HL-60 (cell line): ENCODE measurements around the gene CELF1.

ENCODE experiments used
- CTCF ChIP-seq: IDR thresholded peaks from one replicate; pipeline ENCODE4 v1.5.1; 2011; ENCODE audit warnings: low read length, control low read depth, inconsistent platforms; ENCODE audit not compliant: insufficient read depth
- POLR2AphosphoS5 ChIP-seq: IDR thresholded peaks from 2 replicates; pipeline ENCODE4 v1.6.1; 2012; ENCODE audit warnings: low read depth
- SPI1 ChIP-seq: IDR thresholded peaks from 2 replicates; pipeline ENCODE4 v1.6.1; 2012; ENCODE audit warnings: low read depth, mild to moderate bottlenecking, borderline replicate concordance
- TF ChIP-seq, protein P1 (sequence below): IDR thresholded peaks from 2 replicates; pipeline ENCODE4 v1.6.1; 2012; ENCODE audit warnings: low read depth; ENCODE audit not compliant: insufficient replicate concordance

DNA sequence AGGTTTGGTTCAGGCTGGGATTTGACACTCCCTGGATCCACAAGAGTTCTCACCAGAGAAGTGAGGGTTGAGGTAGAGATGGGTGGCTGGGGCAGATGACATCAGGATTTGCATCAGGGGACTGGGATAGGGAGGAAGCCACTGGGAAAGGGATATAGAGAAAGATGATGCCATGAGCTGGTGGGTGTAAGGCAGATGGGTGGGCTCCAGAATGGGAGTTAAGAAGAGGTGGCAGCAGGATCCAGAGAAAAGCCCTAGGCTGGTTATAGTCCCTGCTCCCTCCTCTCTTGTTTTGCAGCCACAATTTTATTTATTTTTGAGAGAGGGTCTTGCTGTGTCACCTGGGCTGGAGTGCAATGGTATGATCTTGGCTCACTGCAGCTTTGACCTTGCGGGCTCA, 43.0 kb upstream of the CELF1 start:
- TF ChIP-seq CTCF (no peak), POLR2AphosphoS5 (no peak), SPI1 (no peak)
- TF ChIP-seq, protein P1, sequence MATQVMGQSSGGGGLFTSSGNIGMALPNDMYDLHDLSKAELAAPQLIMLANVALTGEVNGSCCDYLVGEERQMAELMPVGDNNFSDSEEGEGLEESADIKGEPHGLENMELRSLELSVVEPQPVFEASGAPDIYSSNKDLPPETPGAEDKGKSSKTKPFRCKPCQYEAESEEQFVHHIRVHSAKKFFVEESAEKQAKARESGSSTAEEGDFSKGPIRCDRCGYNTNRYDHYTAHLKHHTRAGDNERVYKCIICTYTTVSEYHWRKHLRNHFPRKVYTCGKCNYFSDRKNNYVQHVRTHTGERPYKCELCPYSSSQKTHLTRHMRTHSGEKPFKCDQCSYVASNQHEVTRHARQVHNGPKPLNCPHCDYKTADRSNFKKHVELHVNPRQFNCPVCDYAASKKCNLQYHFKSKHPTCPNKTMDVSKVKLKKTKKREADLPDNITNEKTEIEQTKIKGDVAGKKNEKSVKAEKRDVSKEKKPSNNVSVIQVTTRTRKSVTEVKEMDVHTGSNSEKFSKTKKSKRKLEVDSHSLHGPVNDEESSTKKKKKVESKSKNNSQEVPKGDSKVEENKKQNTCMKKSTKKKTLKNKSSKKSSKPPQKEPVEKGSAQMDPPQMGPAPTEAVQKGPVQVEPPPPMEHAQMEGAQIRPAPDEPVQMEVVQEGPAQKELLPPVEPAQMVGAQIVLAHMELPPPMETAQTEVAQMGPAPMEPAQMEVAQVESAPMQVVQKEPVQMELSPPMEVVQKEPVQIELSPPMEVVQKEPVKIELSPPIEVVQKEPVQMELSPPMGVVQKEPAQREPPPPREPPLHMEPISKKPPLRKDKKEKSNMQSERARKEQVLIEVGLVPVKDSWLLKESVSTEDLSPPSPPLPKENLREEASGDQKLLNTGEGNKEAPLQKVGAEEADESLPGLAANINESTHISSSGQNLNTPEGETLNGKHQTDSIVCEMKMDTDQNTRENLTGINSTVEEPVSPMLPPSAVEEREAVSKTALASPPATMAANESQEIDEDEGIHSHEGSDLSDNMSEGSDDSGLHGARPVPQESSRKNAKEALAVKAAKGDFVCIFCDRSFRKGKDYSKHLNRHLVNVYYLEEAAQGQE, result no peak
